ENCODE results near the gene CBFA2T2. TPM values are rescaled to one million over a fixed set of nuclear protein-coding genes. Genes with fewer than 3 reads are reported as not detected.
A peak's percentile ranks its signal among the peaks of the same experiment; 100 is the strongest.

The CBFA2T2 gene
- total and polyA plus RNA-seq, 12 donors: 5.3 to 16.7 (median 9.4) TPM

DNA sequence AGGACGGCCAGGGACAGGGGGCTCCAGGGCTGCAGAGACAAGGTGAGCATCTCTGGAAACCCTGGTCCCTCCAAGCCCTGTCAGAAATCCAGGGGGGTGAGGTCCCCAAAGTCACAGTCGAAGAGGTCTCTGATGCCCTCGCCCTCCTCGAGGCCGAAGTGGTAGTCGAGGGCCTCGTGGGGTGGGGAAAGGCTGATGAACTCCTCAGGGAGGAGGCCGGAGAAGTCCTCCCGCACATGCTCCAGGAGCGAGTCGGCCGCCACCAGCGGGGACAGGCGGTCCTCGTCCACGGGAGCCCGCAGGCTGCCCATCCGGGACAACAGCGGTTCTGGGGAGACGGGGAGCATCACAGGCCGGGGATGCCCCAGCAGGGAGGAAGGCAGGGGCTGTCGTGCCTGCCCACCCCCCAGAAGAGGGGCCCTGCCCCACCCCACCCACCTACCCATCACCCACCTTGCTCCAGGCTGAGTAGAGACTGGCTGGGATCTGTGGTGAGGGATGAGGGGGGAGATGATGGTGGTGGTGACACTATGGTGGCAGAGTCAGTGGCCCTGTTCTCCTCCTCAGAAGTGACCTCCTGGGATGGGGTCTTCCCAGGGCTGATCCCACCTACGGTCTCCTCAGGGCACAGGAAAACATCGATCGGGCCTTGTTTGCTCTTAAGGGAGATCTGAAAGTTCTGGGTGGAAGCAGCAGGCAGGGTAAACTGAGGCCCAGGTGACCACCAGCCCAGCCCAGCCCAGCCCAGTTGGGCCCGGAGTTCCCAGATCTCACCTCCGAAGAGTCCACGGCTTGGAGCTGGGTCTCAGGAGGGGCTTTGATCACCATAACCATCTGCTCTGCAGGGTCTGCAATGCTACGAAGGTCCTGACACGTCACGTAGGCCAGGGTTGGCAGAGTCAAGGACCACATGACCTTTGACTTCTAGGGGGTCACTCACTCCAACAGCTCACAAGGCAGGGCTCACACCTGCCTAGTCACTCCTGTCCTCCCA is 187.1 kb downstream of the CBFA2T2 start:
- 90 to 95% (median 94%) methylated on average over 19 to 31 of the region's 31 CpGs for WGBS, 4 donors
- TF ChIP-seq, protein P1, sequence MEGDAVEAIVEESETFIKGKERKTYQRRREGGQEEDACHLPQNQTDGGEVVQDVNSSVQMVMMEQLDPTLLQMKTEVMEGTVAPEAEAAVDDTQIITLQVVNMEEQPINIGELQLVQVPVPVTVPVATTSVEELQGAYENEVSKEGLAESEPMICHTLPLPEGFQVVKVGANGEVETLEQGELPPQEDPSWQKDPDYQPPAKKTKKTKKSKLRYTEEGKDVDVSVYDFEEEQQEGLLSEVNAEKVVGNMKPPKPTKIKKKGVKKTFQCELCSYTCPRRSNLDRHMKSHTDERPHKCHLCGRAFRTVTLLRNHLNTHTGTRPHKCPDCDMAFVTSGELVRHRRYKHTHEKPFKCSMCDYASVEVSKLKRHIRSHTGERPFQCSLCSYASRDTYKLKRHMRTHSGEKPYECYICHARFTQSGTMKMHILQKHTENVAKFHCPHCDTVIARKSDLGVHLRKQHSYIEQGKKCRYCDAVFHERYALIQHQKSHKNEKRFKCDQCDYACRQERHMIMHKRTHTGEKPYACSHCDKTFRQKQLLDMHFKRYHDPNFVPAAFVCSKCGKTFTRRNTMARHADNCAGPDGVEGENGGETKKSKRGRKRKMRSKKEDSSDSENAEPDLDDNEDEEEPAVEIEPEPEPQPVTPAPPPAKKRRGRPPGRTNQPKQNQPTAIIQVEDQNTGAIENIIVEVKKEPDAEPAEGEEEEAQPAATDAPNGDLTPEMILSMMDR (IDR thresholded peaks at IDR 0.05): no peak
- TF ChIP-seq POLR2A (IDR thresholded peaks at IDR 0.05): no peak
- peak overlapping the region in 3 of 5 donors; percentile 89 to 97 (median 91) for H3K27ac ChIP-seq
- no peak overlapping the region for H3K4me3 ChIP-seq
- no peaks in the 10 kb centered on the region for H3K9me3 ChIP-seq (replicated peaks in 1 of 3)
- DNase-seq: no peak
- H3K4me1 ChIP-seq (replicated peaks in 1 of 2): peaks cover 34 to 38% of the 10 kb centered on the region in 2 donors
- intact Hi-C loops (cut with DNase I): no loop called here
- H3K27me3 ChIP-seq: no peaks in the 10 kb centered on the region
- H3K36me3 ChIP-seq (replicated peaks in 1 of 2): peaks cover 0 to under 1% of the 10 kb centered on the region in 2 donors

- intact Hi-C loops (cut with DNase I): no loop called here
- H3K9me3 ChIP-seq (replicated peaks in 1 of 3): no peaks in the 10 kb centered on the region
- DNase-seq: no peak
- H3K36me3 ChIP-seq (replicated peaks in 1 of 2): no peaks in the 10 kb centered on the region
- H3K27me3 ChIP-seq: no peaks in the 10 kb centered on the region
- no peak overlapping the region for H3K27ac ChIP-seq
- WGBS, 4 donors: 83 to 94% (median 90%) methylated on average over 5 to 15 of the region's 15 CpGs
- H3K4me1 ChIP-seq (replicated peaks in 1 of 2): peaks cover 24 to 26% of the 10 kb centered on the region in 2 donors
- TF ChIP-seq, protein P1 (IDR thresholded peaks at IDR 0.05): no peak
- TF ChIP-seq POLR2A (IDR thresholded peaks at IDR 0.05): no peak
- H3K4me3 ChIP-seq: no peak overlapping the region
Measured at GRCh38 chr20:33677991-33678702, 188.3 kb downstream of the CBFA2T2 start.

GRCh38 chr20:33679758-33680485 is 190.0 kb downstream of the CBFA2T2 start:
- H3K27ac ChIP-seq: no peak overlapping the region
- DNase-seq: peak in 1 of 7 donors; percentile 42
- no peaks in the 10 kb centered on the region for H3K9me3 ChIP-seq (replicated peaks in 1 of 3)
- H3K4me3 ChIP-seq: no peak overlapping the region
- 64 to 74% (median 71%) methylated on average over 3 to 20 of the region's 20 CpGs for WGBS, 4 donors
- intact Hi-C loops (cut with DNase I): loop anchor here in 1 of 2 donors (5.0 kb wide), 1 partner anchor 42 kb away; the partner anchor contains the start of gene PXMP4
- TF ChIP-seq POLR2A (IDR thresholded peaks at IDR 0.05): no peak
- TF ChIP-seq, protein P1 (IDR thresholded peaks at IDR 0.05): no peak
- H3K27me3 ChIP-seq: no peaks in the 10 kb centered on the region
- H3K36me3 ChIP-seq (replicated peaks in 1 of 2): no peaks in the 10 kb centered on the region
- peaks cover 12 to 16% of the 10 kb centered on the region in 2 donors for H3K4me1 ChIP-seq (replicated peaks in 1 of 2)
